HepG2 (cell line): ENCODE data around the gene TTLL13. TPM values are rescaled to one million over a fixed set of nuclear protein-coding genes. Genes with fewer than 3 reads are reported as not detected.
A peak's percentile ranks its signal among the peaks of the same experiment; 100 is the strongest.

Experiments
- CEBPB ChIP-seq: IDR thresholded peaks from 2 replicates; pipeline ENCODE4 v1.6.1; 2011; ENCODE audit warnings: low read depth, low read length, improper control_type of control experiment, borderline replicate concordance
- FOSL1 ChIP-seq: sonication (generic); formaldehyde crosslinking; IDR thresholded peaks from 2 replicates; pipeline ENCODE4 v1.9.0; 2021; ENCODE audit warnings: missing genetic modification reagents, borderline replicate concordance
- HMGA1 ChIP-seq: sonication (generic); formaldehyde crosslinking; conservative IDR thresholded peaks from 2 replicates; pipeline ENCODE4 v1.4.0; 2020; ENCODE audit warnings: missing genetic modification reagents
- MIER2 ChIP-seq: IDR thresholded peaks from 2 replicates; pipeline ENCODE4 v1.6.1; 2016; ENCODE audit warnings: missing biosample characterization, missing genetic modification reagents
- PHF8 ChIP-seq: sonication (generic); formaldehyde crosslinking; IDR thresholded peaks from 2 replicates; pipeline ENCODE4 v1.5.0; 2020; ENCODE audit warnings: missing genetic modification reagents
- SNAI1 ChIP-seq: sonication (generic); formaldehyde crosslinking; IDR thresholded peaks from 2 replicates; pipeline ENCODE4 v1.5.0; 2020; ENCODE audit warnings: mild to moderate bottlenecking, missing genetic modification reagents, borderline replicate concordance
- TFDP1 ChIP-seq: IDR thresholded peaks from 2 replicates; pipeline ENCODE4 v1.6.1; 2016; ENCODE audit warnings: missing compliant biosample characterization, missing genetic modification reagents, borderline replicate concordance
- ZBTB20 ChIP-seq: sonication (generic); formaldehyde crosslinking; IDR thresholded peaks from 2 replicates; pipeline ENCODE4 v1.8.1; 2023; ENCODE audit warnings: missing genetic modification reagents, low read depth, mild to moderate bottlenecking, borderline replicate concordance
- ZNF484 ChIP-seq: sonication (generic); formaldehyde crosslinking; IDR thresholded peaks from 2 replicates; pipeline ENCODE4 v1.5.1; 2020; ENCODE audit warnings: mild to moderate bottlenecking, low read depth, missing genetic modification reagents, borderline replicate concordance
- ZNF749 ChIP-seq: sonication (generic); formaldehyde crosslinking; IDR thresholded peaks from 2 replicates; pipeline ENCODE4 v1.8.0; 2022; ENCODE audit warnings: mild to moderate bottlenecking, missing genetic modification reagents, moderate library complexity, borderline replicate concordance
- polyA plus RNA-seq, 8 experiments: library from polyadenylated mRNA; depleted of rRNA in 3 of 8; stranded (reverse) in 7 of 8; unstranded in 1 of 8; fragments of >200 nt; fragmentation: Illumina TruSeq in 4 of 8; extraction: Trizol in 4 of 8; gene quantifications; 2 replicates each; pipeline versions ENCODE4 v1.2.1 to v1.2.3, GENCODE V29; 2011 to 2016; ENCODE audit warnings: low read depth in 4 of 8, missing spikeins in 1 of 8, mixed read lengths in 1 of 8; ENCODE audit not compliant: insufficient read depth in 1 of 8
- total RNA-seq, 5 experiments: library from RNA; depleted of rRNA; stranded (reverse); fragments of >200 nt; fragmentation: Illumina TruSeq; extraction: Trizol; gene quantifications; 2 replicates each; pipeline ENCODE4 v1.2.3, GENCODE V29; 2016; ENCODE audit warnings: low read depth in 1 of 5
- TF ChIP-seq, protein P1 (sequence below): IDR thresholded peaks from 2 replicates; pipeline ENCODE4 v1.6.1; 2016; ENCODE audit warnings: low read depth, borderline replicate concordance
- TF ChIP-seq, protein P2 (sequence below): sonication (generic); formaldehyde crosslinking; IDR thresholded peaks from 2 replicates; pipeline ENCODE4 v1.4.0; 2020; ENCODE audit warnings: low read depth, mild to moderate bottlenecking, missing genetic modification reagents
- TF ChIP-seq, protein P3 (sequence below): sonication (generic); formaldehyde crosslinking; IDR thresholded peaks from 2 replicates; pipeline ENCODE4 v1.9.0; 2021; ENCODE audit warnings: mild to moderate bottlenecking, missing genetic modification reagents
- TF ChIP-seq, protein P4 (sequence below): sonication (generic); formaldehyde crosslinking; IDR thresholded peaks from 2 replicates; pipeline ENCODE4 v1.8.1; 2023; ENCODE audit warnings: mild to moderate bottlenecking, missing genetic modification reagents
- TF ChIP-seq, protein P5 (sequence below): sonication (generic); formaldehyde crosslinking; IDR thresholded peaks from 2 replicates; pipeline ENCODE4 v1.9.0; 2022; ENCODE audit warnings: missing genetic modification reagents, mild to moderate bottlenecking, borderline replicate concordance

TTLL13 gene
- total and polyA plus RNA-seq, 2 of the 13 experiments (the other 11 are each of a cell fraction or from before 2014, with no cell fraction given) = 0.07 to 0.29 TPM

GRCh38 chr15:90233387-90234095 is 15.8 kb upstream of the TTLL13 start, which contains the start of gene CIB1 (continued):
- TF ChIP-seq PHF8 (CRISPR knock-in tag) = peak; percentile 76
- TF ChIP-seq, protein P1, sequence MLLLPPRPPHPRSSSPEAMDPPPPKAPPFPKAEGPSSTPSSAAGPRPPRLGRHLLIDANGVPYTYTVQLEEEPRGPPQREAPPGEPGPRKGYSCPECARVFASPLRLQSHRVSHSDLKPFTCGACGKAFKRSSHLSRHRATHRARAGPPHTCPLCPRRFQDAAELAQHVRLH (CRISPR knock-in tag) = no peak
- no peak for TF ChIP-seq MIER2 (CRISPR knock-in tag)
- TF ChIP-seq, protein P2, sequence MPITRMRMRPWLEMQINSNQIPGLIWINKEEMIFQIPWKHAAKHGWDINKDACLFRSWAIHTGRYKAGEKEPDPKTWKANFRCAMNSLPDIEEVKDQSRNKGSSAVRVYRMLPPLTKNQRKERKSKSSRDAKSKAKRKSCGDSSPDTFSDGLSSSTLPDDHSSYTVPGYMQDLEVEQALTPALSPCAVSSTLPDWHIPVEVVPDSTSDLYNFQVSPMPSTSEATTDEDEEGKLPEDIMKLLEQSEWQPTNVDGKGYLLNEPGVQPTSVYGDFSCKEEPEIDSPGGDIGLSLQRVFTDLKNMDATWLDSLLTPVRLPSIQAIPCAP (CRISPR knock-in tag) = 0 out of 2 replicates have a peak, but pooled peaks have one; percentile 24
- TF ChIP-seq CEBPB = no peak
- TF ChIP-seq, protein P3, sequence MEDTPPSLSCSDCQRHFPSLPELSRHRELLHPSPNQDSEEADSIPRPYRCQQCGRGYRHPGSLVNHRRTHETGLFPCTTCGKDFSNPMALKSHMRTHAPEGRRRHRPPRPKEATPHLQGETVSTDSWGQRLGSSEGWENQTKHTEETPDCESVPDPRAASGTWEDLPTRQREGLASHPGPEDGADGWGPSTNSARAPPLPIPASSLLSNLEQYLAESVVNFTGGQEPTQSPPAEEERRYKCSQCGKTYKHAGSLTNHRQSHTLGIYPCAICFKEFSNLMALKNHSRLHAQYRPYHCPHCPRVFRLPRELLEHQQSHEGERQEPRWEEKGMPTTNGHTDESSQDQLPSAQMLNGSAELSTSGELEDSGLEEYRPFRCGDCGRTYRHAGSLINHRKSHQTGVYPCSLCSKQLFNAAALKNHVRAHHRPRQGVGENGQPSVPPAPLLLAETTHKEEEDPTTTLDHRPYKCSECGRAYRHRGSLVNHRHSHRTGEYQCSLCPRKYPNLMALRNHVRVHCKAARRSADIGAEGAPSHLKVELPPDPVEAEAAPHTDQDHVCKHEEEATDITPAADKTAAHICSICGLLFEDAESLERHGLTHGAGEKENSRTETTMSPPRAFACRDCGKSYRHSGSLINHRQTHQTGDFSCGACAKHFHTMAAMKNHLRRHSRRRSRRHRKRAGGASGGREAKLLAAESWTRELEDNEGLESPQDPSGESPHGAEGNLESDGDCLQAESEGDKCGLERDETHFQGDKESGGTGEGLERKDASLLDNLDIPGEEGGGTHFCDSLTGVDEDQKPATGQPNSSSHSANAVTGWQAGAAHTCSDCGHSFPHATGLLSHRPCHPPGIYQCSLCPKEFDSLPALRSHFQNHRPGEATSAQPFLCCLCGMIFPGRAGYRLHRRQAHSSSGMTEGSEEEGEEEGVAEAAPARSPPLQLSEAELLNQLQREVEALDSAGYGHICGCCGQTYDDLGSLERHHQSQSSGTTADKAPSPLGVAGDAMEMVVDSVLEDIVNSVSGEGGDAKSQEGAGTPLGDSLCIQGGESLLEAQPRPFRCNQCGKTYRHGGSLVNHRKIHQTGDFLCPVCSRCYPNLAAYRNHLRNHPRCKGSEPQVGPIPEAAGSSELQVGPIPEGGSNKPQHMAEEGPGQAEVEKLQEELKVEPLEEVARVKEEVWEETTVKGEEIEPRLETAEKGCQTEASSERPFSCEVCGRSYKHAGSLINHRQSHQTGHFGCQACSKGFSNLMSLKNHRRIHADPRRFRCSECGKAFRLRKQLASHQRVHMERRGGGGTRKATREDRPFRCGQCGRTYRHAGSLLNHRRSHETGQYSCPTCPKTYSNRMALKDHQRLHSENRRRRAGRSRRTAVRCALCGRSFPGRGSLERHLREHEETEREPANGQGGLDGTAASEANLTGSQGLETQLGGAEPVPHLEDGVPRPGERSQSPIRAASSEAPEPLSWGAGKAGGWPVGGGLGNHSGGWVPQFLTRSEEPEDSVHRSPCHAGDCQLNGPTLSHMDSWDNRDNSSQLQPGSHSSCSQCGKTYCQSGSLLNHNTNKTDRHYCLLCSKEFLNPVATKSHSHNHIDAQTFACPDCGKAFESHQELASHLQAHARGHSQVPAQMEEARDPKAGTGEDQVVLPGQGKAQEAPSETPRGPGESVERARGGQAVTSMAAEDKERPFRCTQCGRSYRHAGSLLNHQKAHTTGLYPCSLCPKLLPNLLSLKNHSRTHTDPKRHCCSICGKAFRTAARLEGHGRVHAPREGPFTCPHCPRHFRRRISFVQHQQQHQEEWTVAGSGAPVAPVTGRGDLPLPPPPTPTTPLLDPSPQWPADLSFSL (CRISPR knock-in tag) = no peak
- TF ChIP-seq ZNF749 (CRISPR knock-in tag) = peak; percentile 30; the same call in 1 of the 2 replicates
- no peak; the same call in 1 of the 2 replicates for TF ChIP-seq SNAI1 (CRISPR knock-in tag)
- TF ChIP-seq TFDP1 = peak; percentile 65; the same call in 1 of the 2 replicates
- TF ChIP-seq, protein P4, sequence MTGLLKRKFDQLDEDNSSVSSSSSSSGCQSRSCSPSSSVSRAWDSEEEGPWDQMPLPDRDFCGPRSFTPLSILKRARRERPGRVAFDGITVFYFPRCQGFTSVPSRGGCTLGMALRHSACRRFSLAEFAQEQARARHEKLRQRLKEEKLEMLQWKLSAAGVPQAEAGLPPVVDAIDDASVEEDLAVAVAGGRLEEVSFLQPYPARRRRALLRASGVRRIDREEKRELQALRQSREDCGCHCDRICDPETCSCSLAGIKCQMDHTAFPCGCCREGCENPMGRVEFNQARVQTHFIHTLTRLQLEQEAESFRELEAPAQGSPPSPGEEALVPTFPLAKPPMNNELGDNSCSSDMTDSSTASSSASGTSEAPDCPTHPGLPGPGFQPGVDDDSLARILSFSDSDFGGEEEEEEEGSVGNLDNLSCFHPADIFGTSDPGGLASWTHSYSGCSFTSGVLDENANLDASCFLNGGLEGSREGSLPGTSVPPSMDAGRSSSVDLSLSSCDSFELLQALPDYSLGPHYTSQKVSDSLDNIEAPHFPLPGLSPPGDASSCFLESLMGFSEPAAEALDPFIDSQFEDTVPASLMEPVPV (CRISPR knock-in tag) = peak; percentile 11; the same call in 1 of the 2 replicates
- no peak for TF ChIP-seq HMGA1
- TF ChIP-seq ZNF484 = no peak
- peak; percentile 47; the same call in 1 of the 2 replicates for TF ChIP-seq ZBTB20 (CRISPR knock-in tag)
- no peak for TF ChIP-seq FOSL1 (CRISPR knock-in tag)
- TF ChIP-seq, protein P5, sequence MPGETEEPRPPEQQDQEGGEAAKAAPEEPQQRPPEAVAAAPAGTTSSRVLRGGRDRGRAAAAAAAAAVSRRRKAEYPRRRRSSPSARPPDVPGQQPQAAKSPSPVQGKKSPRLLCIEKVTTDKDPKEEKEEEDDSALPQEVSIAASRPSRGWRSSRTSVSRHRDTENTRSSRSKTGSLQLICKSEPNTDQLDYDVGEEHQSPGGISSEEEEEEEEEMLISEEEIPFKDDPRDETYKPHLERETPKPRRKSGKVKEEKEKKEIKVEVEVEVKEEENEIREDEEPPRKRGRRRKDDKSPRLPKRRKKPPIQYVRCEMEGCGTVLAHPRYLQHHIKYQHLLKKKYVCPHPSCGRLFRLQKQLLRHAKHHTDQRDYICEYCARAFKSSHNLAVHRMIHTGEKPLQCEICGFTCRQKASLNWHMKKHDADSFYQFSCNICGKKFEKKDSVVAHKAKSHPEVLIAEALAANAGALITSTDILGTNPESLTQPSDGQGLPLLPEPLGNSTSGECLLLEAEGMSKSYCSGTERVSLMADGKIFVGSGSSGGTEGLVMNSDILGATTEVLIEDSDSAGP (CRISPR knock-in tag) = peak; percentile 87; the same call in 1 of the 2 replicates
